ENCODE results near the gene RNF145. TPM values are rescaled to one million over a fixed set of nuclear protein-coding genes. Genes with fewer than 3 reads are reported as not detected.

RNF145 gene
- total RNA-seq, 6 donors from 2014 or later: 130 to 376 (median 232) TPM

DNA sequence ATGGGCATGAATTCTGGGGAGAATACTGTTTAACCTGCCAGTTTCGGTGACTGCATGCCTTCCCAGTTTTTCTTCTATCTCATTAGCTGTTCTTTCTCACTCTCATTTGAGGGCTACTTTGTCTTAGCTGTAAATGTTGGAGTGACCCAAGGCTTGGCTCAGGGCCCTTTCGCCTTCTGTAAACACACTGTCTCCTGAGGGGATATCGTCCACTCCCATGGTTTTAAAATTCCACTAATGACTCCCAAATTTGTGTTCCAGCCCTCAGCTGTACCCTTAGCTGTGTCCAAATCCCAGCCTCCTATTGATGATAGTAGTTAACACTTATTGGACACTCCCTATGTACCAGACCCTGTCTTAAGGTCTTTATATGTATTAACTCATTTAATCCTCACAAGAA lies 14.1 kb upstream of the RNF145 start:
- TF ChIP-seq, protein P1, sequence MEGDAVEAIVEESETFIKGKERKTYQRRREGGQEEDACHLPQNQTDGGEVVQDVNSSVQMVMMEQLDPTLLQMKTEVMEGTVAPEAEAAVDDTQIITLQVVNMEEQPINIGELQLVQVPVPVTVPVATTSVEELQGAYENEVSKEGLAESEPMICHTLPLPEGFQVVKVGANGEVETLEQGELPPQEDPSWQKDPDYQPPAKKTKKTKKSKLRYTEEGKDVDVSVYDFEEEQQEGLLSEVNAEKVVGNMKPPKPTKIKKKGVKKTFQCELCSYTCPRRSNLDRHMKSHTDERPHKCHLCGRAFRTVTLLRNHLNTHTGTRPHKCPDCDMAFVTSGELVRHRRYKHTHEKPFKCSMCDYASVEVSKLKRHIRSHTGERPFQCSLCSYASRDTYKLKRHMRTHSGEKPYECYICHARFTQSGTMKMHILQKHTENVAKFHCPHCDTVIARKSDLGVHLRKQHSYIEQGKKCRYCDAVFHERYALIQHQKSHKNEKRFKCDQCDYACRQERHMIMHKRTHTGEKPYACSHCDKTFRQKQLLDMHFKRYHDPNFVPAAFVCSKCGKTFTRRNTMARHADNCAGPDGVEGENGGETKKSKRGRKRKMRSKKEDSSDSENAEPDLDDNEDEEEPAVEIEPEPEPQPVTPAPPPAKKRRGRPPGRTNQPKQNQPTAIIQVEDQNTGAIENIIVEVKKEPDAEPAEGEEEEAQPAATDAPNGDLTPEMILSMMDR (IDR thresholded peaks at IDR 0.05): no peak
- TF ChIP-seq EP300 (IDR thresholded peaks at IDR 0.05): no peak
- no peak for TF ChIP-seq POLR2AphosphoS5 (IDR thresholded peaks at IDR 0.05)
- 80 to 85% methylated on average over 3 of the region's 3 CpGs for WGBS, 2 donors
- DNase-seq: no peak

DNA sequence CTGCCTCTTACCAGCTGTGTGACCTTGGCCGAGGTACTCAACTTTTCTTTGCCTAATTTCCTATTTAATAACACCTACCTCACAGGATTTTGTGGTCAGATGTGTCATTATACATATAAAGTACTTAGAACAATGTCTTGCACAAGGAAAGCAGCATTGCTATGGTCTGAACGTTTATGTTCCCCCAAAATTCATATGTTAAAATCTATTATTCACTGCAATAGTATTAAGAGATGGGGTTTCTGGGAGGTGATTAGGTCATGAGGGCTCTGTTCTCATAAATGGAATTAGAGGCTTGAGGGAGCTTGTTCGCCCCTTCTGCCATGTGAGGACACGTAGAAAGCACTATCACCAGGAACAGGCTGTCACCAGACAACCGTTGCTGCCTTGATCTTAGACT lies 10.9 kb upstream of the RNF145 start:
- 67 to 75% methylated on average over 5 of the region's 5 CpGs for WGBS, 2 donors
- Histone ChIP-seq H3K27me3 (no peaks in the 10 kb centered on the region), H3K4me3 (no peak overlapping the region), H3K36me3 (no peaks in the 10 kb centered on the region), H3K27ac (no peak overlapping the region), H3K4me1 (peaks cover 0 to 2% (median 0%) of the 10 kb centered on the region in 4 donors), H3K9me3 (no peaks in the 10 kb centered on the region)
- ATAC-seq (ENCODE audit: low FRiP score in 2 of 2) (no peak), DNase-seq (no peak)
- no peak for TF ChIP-seq POLR2A (IDR thresholded peaks at IDR 0.05)
- no peak for TF ChIP-seq EP300 (IDR thresholded peaks at IDR 0.05)
- TF ChIP-seq, protein P1 (IDR thresholded peaks at IDR 0.05): no peak
- no peak for TF ChIP-seq POLR2AphosphoS5 (IDR thresholded peaks at IDR 0.05)

More for the DNA sequence above, 14.1 kb upstream of the RNF145 start:
- no peaks in the 10 kb centered on the region for H3K27me3 ChIP-seq
- H3K4me3 ChIP-seq: no peak overlapping the region
- no peak overlapping the region for H3K27ac ChIP-seq
- peaks cover 0 to 5% (median 0%) of the 10 kb centered on the region in 4 donors for H3K4me1 ChIP-seq
- no peaks in the 10 kb centered on the region for H3K36me3 ChIP-seq
- no peak for ATAC-seq (ENCODE audit: low FRiP score in 2 of 2)
- no peaks in the 10 kb centered on the region for H3K9me3 ChIP-seq

DNA sequence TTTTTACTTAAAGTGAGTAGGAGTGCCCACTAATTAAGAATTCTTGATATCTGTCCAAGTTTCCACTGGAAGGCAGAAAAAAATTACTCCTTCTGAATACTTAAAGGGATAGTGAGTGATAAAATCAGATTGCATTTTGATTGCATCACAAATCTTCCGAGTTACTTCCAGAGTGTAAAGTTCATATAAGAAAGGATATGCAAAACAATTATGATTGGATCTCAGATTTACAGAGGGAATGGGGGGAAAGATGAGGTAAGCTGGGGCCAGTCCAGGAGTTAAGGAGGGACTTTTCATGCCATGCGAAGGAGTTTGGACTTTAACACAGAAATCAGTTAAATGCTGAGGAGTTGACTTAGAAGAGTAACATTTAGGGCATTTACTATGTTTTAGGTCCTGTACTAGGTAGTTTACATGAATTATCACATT lies 9.3 kb upstream of the RNF145 start:
- no peak overlapping the region for H3K27ac ChIP-seq
- H3K9me3 ChIP-seq: no peaks in the 10 kb centered on the region
- ATAC-seq (ENCODE audit: low FRiP score in 2 of 2) (no peak), DNase-seq (no peak)
- 37 to 44% methylated on average over 2 of the region's 2 CpGs for WGBS, 2 donors
- no peak for TF ChIP-seq POLR2AphosphoS5 (IDR thresholded peaks at IDR 0.05)
- no peak for TF ChIP-seq POLR2A (IDR thresholded peaks at IDR 0.05)
- TF ChIP-seq, protein P1 (IDR thresholded peaks at IDR 0.05): no peak
- no peak for TF ChIP-seq EP300 (IDR thresholded peaks at IDR 0.05)
- no peak overlapping the region for H3K4me3 ChIP-seq
- H3K4me1 ChIP-seq: peaks cover 0 to 2% (median 0%) of the 10 kb centered on the region in 4 donors
- no peaks in the 10 kb centered on the region for H3K36me3 ChIP-seq
- H3K27me3 ChIP-seq: no peaks in the 10 kb centered on the region

GRCh38 chr5:159217236-159217635 lies 7.9 kb upstream of the RNF145 start:
- Histone ChIP-seq H3K27ac (no peak overlapping the region), H3K4me1 (peaks cover 0 to 4% (median 0%) of the 10 kb centered on the region in 4 donors), H3K9me3 (no peaks in the 10 kb centered on the region), H3K27me3 (no peaks in the 10 kb centered on the region), H3K4me3 (no peak overlapping the region), H3K36me3 (no peaks in the 10 kb centered on the region)
- no peak for DNase-seq
- WGBS, 2 donors: 74 to 90% methylated on average over 2 of the region's 2 CpGs
- no peak for TF ChIP-seq EP300 (IDR thresholded peaks at IDR 0.05)
- no peak for TF ChIP-seq POLR2AphosphoS5 (IDR thresholded peaks at IDR 0.05)
- TF ChIP-seq, protein P1 (IDR thresholded peaks at IDR 0.05): no peak
- no peak for TF ChIP-seq POLR2A (IDR thresholded peaks at IDR 0.05)
- no peak for ATAC-seq (ENCODE audit: low FRiP score in 2 of 2)

DNA sequence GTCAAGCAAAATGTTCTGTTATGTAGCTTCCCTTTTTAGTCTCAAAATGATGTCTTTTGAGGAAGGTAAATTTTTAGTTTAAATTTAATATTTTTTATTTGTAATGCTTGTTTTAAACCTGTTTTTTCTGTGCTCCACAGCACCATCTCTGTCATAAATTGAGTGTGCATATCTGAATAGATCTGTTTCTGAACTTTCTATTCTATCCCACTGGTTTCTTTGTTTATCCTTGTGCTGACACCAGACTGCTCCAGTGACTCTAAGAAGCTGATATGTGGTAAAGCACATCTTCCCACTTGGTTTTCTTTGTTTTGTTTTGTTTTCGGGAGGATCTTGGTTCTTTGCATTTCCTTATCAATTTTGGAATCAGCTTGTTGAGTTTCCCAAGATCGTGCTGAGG lies 7.1 kb upstream of the RNF145 start:
- ATAC-seq (ENCODE audit: low FRiP score in 2 of 2) (no peak), DNase-seq (no peak)
- no peak overlapping the region for H3K4me3 ChIP-seq
- H3K4me1 ChIP-seq: peaks cover 0 to 12% (median 0%) of the 10 kb centered on the region in 4 donors
- peak overlapping the region in 1 of 4 donors; percentile 35 for H3K27ac ChIP-seq
- WGBS, 2 donors: 70 to 71% methylated on average over 2 of the region's 2 CpGs
- H3K9me3 ChIP-seq: no peaks in the 10 kb centered on the region
- no peaks in the 10 kb centered on the region for H3K36me3 ChIP-seq
- no peaks in the 10 kb centered on the region for H3K27me3 ChIP-seq
- no peak for TF ChIP-seq POLR2AphosphoS5 (IDR thresholded peaks at IDR 0.05)
- TF ChIP-seq EP300 (IDR thresholded peaks at IDR 0.05): no peak
- TF ChIP-seq, protein P1 (IDR thresholded peaks at IDR 0.05): no peak
- no peak for TF ChIP-seq POLR2A (IDR thresholded peaks at IDR 0.05)
